ENCODE results near the gene SLC18A3. TPM values are rescaled to one million over a fixed set of nuclear protein-coding genes. Genes with fewer than 3 reads are reported as not detected.

SLC18A3 gene
- polyA plus RNA-seq, 2 donors, result not detected

DNA sequence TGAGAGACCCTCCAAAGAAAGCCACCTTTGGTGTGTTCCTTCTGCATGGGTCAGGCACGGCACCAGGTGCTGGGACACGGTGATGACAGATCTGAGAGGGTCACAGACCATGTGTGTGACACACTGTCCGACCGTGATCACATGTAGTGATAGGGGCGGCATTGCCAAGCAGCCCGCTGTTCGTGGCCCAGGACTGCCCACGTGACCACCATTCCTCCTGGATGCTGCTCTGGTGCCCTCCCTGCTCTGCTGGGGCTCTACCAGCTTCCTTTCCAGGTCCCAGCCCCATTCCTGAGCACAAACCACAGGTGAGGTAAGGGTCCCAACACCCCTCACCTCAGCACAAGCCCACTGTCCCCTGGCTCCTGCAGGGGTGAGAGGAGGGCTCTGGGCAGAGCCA is 10.1 kb upstream of the SLC18A3 start:
- Histone ChIP-seq H3K4me3 (ENCODE audit: low read depth in 1 of 2, low read length in 2 of 2) (no peak overlapping the region), H3K27me3 (ENCODE audit: control insufficient read depth in 1 of 2, insufficient read depth in 2 of 2, low read length in 2 of 2) (peaks cover 0 to 4% of the 10 kb centered on the region in 2 donors), H3K36me3 (ENCODE audit: control insufficient read depth in 2 of 2, insufficient read depth in 2 of 2, low read length in 1 of 2) (no peaks in the 10 kb centered on the region), H3K27ac (ENCODE audit: low read depth in 2 of 2, low read length in 1 of 2) (no peak overlapping the region), H3K4me1 (ENCODE audit: control insufficient read depth in 2 of 2, insufficient read depth in 2 of 2, low read length in 1 of 2) (no peaks in the 10 kb centered on the region), H3K9me3 (ENCODE audit: control insufficient read depth in 2 of 2, insufficient read depth in 1 of 2, low read depth in 1 of 2, low read length in 1 of 2) (peaks cover 0 to 2% of the 10 kb centered on the region in 2 donors)
- 81 to 83% methylated on average over 8 of the region's 8 CpGs for WGBS, 2 donors

DNA sequence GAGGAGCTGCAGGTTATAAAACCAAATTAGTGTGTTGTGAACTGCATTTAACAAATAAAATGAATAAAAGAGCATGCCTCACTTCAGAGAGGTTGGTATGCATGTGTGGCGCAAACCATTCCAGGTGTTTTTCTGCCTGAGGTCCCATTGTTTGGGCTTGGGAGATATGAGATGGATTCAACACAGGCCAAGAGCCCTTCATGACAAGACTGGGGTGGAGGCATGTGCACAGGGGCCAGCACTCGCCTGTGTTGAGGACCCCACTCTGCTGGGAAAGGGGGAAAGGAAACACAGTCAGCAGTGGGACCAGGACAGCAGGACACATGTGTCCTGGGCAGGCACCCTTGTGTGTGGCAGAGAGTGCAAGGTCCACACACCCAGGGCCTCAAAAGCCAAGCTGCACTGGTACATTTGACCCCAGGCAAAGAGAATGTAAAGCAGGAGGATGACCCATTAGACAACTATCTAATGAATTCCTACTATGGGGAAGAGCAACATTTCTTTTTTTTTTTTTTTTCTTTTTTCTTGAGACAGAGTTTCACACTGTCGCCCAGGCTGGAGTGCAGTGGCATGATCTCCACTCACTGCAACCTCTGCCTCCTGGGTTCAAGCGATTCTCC is 9.2 kb upstream of the SLC18A3 start:
- H3K27me3 ChIP-seq (ENCODE audit: control insufficient read depth in 1 of 2, insufficient read depth in 2 of 2, low read length in 2 of 2), result peaks cover 0 to 4% of the 10 kb centered on the region in 2 donors
- no peak overlapping the region for H3K27ac ChIP-seq (ENCODE audit: low read depth in 2 of 2, low read length in 1 of 2)
- no peaks in the 10 kb centered on the region for H3K36me3 ChIP-seq (ENCODE audit: control insufficient read depth in 2 of 2, insufficient read depth in 2 of 2, low read length in 1 of 2)
- H3K4me1 ChIP-seq (ENCODE audit: control insufficient read depth in 2 of 2, insufficient read depth in 2 of 2, low read length in 1 of 2), result no peaks in the 10 kb centered on the region
- H3K4me3 ChIP-seq (ENCODE audit: low read depth in 1 of 2, low read length in 2 of 2), result no peak overlapping the region
- H3K9me3 ChIP-seq (ENCODE audit: control insufficient read depth in 2 of 2, insufficient read depth in 1 of 2, low read depth in 1 of 2, low read length in 1 of 2), result peaks cover 0 to 2% of the 10 kb centered on the region in 2 donors
- WGBS, 2 donors, result 76 to 79% methylated on average over 4 of the region's 4 CpGs

- H3K27me3 ChIP-seq (ENCODE audit: control insufficient read depth in 1 of 2, insufficient read depth in 2 of 2, low read length in 2 of 2), result peaks cover 0 to 7% of the 10 kb centered on the region in 2 donors
- H3K4me1 ChIP-seq (ENCODE audit: control insufficient read depth in 2 of 2, insufficient read depth in 2 of 2, low read length in 1 of 2), result no peaks in the 10 kb centered on the region
- no peak overlapping the region for H3K4me3 ChIP-seq (ENCODE audit: low read depth in 1 of 2, low read length in 2 of 2)
- 63 to 66% methylated on average over 7 of the region's 7 CpGs for whole genome bisulfite sequencing, 2 donors
- no peak overlapping the region for H3K27ac ChIP-seq (ENCODE audit: low read depth in 2 of 2, low read length in 1 of 2)
- peaks cover 0 to 2% of the 10 kb centered on the region in 2 donors for H3K9me3 ChIP-seq (ENCODE audit: control insufficient read depth in 2 of 2, insufficient read depth in 1 of 2, low read depth in 1 of 2, low read length in 1 of 2)
- no peaks in the 10 kb centered on the region for H3K36me3 ChIP-seq (ENCODE audit: control insufficient read depth in 2 of 2, insufficient read depth in 2 of 2, low read length in 1 of 2)
Measured at GRCh38 chr10:49601857-49602256, 8.3 kb upstream of the SLC18A3 start.

- WGBS, 2 donors, result 67 to 70% methylated on average over 2 of the region's 2 CpGs
- Histone ChIP-seq H3K4me1 (ENCODE audit: control insufficient read depth in 2 of 2, insufficient read depth in 2 of 2, low read length in 1 of 2) (no peaks in the 10 kb centered on the region), H3K9me3 (ENCODE audit: control insufficient read depth in 2 of 2, insufficient read depth in 1 of 2, low read depth in 1 of 2, low read length in 1 of 2) (peaks cover 0 to 2% of the 10 kb centered on the region in 2 donors), H3K36me3 (ENCODE audit: control insufficient read depth in 2 of 2, insufficient read depth in 2 of 2, low read length in 1 of 2) (no peaks in the 10 kb centered on the region), H3K27me3 (ENCODE audit: control insufficient read depth in 1 of 2, insufficient read depth in 2 of 2, low read length in 2 of 2) (peaks cover 3 to 9% of the 10 kb centered on the region in 2 donors), H3K27ac (ENCODE audit: low read depth in 2 of 2, low read length in 1 of 2) (no peak overlapping the region), H3K4me3 (ENCODE audit: low read depth in 1 of 2, low read length in 2 of 2) (no peak overlapping the region)
Measured at GRCh38 chr10:49602380-49603023, 7.6 kb upstream of the SLC18A3 start.

DNA sequence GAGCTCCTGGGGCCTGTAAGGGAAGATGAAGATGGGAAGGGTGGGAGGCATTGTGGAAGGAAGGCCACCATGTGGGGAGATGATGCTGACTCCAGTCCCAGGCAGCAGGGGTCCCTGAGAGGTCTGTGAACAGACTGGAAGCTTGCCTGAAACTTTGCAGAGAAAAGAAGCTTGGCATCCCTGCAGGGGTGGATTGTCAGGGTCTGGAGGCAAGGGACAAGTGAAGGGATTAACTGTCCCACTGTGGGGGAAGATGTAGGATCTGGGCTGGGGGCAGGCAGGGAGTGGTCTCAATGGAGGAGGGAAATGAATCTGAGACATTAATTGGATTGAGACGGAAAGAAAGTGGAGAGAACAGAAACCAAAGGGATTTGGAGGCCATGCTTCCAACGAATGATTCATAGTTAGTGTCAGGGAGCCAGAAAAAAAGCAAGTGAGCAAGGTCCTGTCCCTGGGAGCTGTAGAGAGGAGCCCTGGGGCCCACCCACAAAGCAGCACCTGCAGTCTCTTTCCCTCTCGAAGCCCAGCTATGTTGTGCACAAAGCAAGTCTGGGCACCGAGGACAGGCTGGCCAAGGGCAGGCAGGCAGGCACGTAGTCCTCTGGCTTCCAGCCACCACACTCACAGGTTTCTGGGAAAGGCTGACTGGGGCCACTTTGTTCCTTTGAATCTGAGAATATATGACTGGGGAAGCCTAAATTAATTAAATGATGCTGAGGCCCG is 4.7 kb upstream of the SLC18A3 start:
- peaks cover 5 to 33% of the 10 kb centered on the region in 2 donors for H3K27me3 ChIP-seq (ENCODE audit: control insufficient read depth in 1 of 2, insufficient read depth in 2 of 2, low read length in 2 of 2)
- peaks cover 0 to 2% of the 10 kb centered on the region in 2 donors for H3K9me3 ChIP-seq (ENCODE audit: control insufficient read depth in 2 of 2, insufficient read depth in 1 of 2, low read depth in 1 of 2, low read length in 1 of 2)

DNA sequence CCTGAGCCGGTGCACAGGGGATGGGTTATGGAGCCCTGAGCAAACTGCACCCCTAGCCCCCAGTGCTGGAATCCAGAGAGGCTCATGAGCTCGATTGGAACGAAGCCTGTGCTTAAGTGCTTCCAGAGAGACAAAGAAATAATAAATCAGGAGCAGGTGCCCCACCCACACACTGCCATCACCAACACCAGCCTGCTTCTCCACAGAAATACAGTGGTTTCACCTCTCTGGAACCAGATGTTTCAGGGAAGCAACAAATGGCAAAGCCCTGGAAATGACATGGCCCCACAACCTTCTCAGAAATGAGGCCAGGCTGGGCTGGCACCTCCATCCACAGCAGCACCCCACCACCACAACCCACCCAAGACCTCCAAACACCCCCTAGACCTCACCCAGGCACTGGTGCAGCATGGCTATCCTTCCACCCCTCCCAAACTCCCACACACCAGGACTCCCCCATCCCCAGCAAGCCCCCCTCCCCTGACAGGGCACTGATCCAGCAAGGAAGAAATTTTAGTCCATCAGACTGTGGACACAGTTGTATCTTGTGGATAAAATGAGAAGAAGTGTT is 4.1 kb upstream of the SLC18A3 start:
- Histone ChIP-seq H3K9me3 (ENCODE audit: control insufficient read depth in 2 of 2, insufficient read depth in 1 of 2, low read depth in 1 of 2, low read length in 1 of 2) (peaks cover 0 to 5% of the 10 kb centered on the region in 2 donors), H3K4me1 (ENCODE audit: control insufficient read depth in 2 of 2, insufficient read depth in 2 of 2, low read length in 1 of 2) (peaks cover 7% of the 10 kb centered on the region in 2 donors), H3K27me3 (ENCODE audit: control insufficient read depth in 1 of 2, insufficient read depth in 2 of 2, low read length in 2 of 2) (peaks cover 12 to 39% of the 10 kb centered on the region in 2 donors), H3K4me3 (ENCODE audit: low read depth in 1 of 2, low read length in 2 of 2) (no peak overlapping the region), H3K36me3 (ENCODE audit: control insufficient read depth in 2 of 2, insufficient read depth in 2 of 2, low read length in 1 of 2) (no peaks in the 10 kb centered on the region), H3K27ac (ENCODE audit: low read depth in 2 of 2, low read length in 1 of 2) (no peak overlapping the region)
- WGBS, 2 donors, result 25 to 34% methylated on average over 3 of the region's 3 CpGs

More for the DNA sequence above, 4.7 kb upstream of the SLC18A3 start:
- WGBS, 2 donors, result 41 to 51% methylated on average over 6 of the region's 6 CpGs
- Histone ChIP-seq H3K4me1 (ENCODE audit: control insufficient read depth in 2 of 2, insufficient read depth in 2 of 2, low read length in 1 of 2) (peaks cover under 1 to 2% of the 10 kb centered on the region in 2 donors), H3K27ac (ENCODE audit: low read depth in 2 of 2, low read length in 1 of 2) (no peak overlapping the region), H3K36me3 (ENCODE audit: control insufficient read depth in 2 of 2, insufficient read depth in 2 of 2, low read length in 1 of 2) (no peaks in the 10 kb centered on the region), H3K4me3 (ENCODE audit: low read depth in 1 of 2, low read length in 2 of 2) (no peak overlapping the region)

GRCh38 chr10:49606981-49607535 is 3.1 kb upstream of the SLC18A3 start:
- H3K4me1 ChIP-seq (ENCODE audit: control insufficient read depth in 2 of 2, insufficient read depth in 2 of 2, low read length in 1 of 2), result peaks cover 7 to 17% of the 10 kb centered on the region in 2 donors
- H3K9me3 ChIP-seq (ENCODE audit: control insufficient read depth in 2 of 2, insufficient read depth in 1 of 2, low read depth in 1 of 2, low read length in 1 of 2), result peaks cover 0 to 16% of the 10 kb centered on the region in 2 donors
- H3K4me3 ChIP-seq (ENCODE audit: low read depth in 1 of 2, low read length in 2 of 2), result no peak overlapping the region
- WGBS, 2 donors, result 3% methylated on average over 22 of the region's 22 CpGs
- H3K36me3 ChIP-seq (ENCODE audit: control insufficient read depth in 2 of 2, insufficient read depth in 2 of 2, low read length in 1 of 2), result no peaks in the 10 kb centered on the region
- H3K27me3 ChIP-seq (ENCODE audit: control insufficient read depth in 1 of 2, insufficient read depth in 2 of 2, low read length in 2 of 2), result peaks cover 14 to 47% of the 10 kb centered on the region in 2 donors
- no peak overlapping the region for H3K27ac ChIP-seq (ENCODE audit: low read depth in 2 of 2, low read length in 1 of 2)

- Histone ChIP-seq H3K36me3 (ENCODE audit: control insufficient read depth in 2 of 2, insufficient read depth in 2 of 2, low read length in 1 of 2) (no peaks in the 10 kb centered on the region), H3K4me1 (ENCODE audit: control insufficient read depth in 2 of 2, insufficient read depth in 2 of 2, low read length in 1 of 2) (peaks cover 7 to 17% of the 10 kb centered on the region in 2 donors), H3K9me3 (ENCODE audit: control insufficient read depth in 2 of 2, insufficient read depth in 1 of 2, low read depth in 1 of 2, low read length in 1 of 2) (peaks cover 2 to 19% of the 10 kb centered on the region in 2 donors), H3K27ac (ENCODE audit: low read depth in 2 of 2, low read length in 1 of 2) (no peak overlapping the region), H3K27me3 (ENCODE audit: control insufficient read depth in 1 of 2, insufficient read depth in 2 of 2, low read length in 2 of 2) (peaks cover 14 to 56% of the 10 kb centered on the region in 2 donors), H3K4me3 (ENCODE audit: low read depth in 1 of 2, low read length in 2 of 2) (no peak overlapping the region)
- WGBS, 2 donors, result 10 to 11% methylated on average over 14 of the region's 14 CpGs
Measured at GRCh38 chr10:49608166-49609005, 1.7 kb upstream of the SLC18A3 start.

- 4% methylated on average over 19 of the region's 19 CpGs for WGBS, 2 donors
- H3K4me1 ChIP-seq (ENCODE audit: control insufficient read depth in 2 of 2, insufficient read depth in 2 of 2, low read length in 1 of 2), result peaks cover 7 to 17% of the 10 kb centered on the region in 2 donors
- H3K27ac ChIP-seq (ENCODE audit: low read depth in 2 of 2, low read length in 1 of 2), result no peak overlapping the region
- H3K4me3 ChIP-seq (ENCODE audit: low read depth in 1 of 2, low read length in 2 of 2), result no peak overlapping the region
- H3K36me3 ChIP-seq (ENCODE audit: control insufficient read depth in 2 of 2, insufficient read depth in 2 of 2, low read length in 1 of 2), result no peaks in the 10 kb centered on the region
- peaks cover 2 to 19% of the 10 kb centered on the region in 2 donors for H3K9me3 ChIP-seq (ENCODE audit: control insufficient read depth in 2 of 2, insufficient read depth in 1 of 2, low read depth in 1 of 2, low read length in 1 of 2)
- H3K27me3 ChIP-seq (ENCODE audit: control insufficient read depth in 1 of 2, insufficient read depth in 2 of 2, low read length in 2 of 2), result peaks cover 14 to 61% of the 10 kb centered on the region in 2 donors
Measured at GRCh38 chr10:49609006-49609282, 1.2 kb upstream of the SLC18A3 start.
